ENCODE measurements around the gene ALG1. TPM values are rescaled to one million over a fixed set of nuclear protein-coding genes. Genes with fewer than 3 reads are reported as not detected.

The ALG1 gene
- total RNA-seq, 2 donors from 2014 or later: 27.7 to 51.3 TPM

GRCh38 chr16:5031601-5032000, 40.0 kb upstream of the ALG1 start:
- Histone ChIP-seq H3K27ac (no peak overlapping the region), H3K9me3 (no peaks in the 10 kb centered on the region), H3K4me3 (no peak overlapping the region), H3K4me1 (peaks cover 7% of the 10 kb centered on the region), H3K36me3 (no peaks in the 10 kb centered on the region), H3K9ac (ENCODE audit: low read depth in 2 of 2, low read length in 2 of 2) (no peak overlapping the region), H3K27me3 (no peaks in the 10 kb centered on the region)
- TF ChIP-seq, protein P1, sequence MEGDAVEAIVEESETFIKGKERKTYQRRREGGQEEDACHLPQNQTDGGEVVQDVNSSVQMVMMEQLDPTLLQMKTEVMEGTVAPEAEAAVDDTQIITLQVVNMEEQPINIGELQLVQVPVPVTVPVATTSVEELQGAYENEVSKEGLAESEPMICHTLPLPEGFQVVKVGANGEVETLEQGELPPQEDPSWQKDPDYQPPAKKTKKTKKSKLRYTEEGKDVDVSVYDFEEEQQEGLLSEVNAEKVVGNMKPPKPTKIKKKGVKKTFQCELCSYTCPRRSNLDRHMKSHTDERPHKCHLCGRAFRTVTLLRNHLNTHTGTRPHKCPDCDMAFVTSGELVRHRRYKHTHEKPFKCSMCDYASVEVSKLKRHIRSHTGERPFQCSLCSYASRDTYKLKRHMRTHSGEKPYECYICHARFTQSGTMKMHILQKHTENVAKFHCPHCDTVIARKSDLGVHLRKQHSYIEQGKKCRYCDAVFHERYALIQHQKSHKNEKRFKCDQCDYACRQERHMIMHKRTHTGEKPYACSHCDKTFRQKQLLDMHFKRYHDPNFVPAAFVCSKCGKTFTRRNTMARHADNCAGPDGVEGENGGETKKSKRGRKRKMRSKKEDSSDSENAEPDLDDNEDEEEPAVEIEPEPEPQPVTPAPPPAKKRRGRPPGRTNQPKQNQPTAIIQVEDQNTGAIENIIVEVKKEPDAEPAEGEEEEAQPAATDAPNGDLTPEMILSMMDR (IDR thresholded peaks at IDR 0.05): no peak
- intact Hi-C loops (cut with DNase I): no loop called here
- DNase-seq: no peak

GRCh38 chr16:5032748-5033167, 38.9 kb upstream of the ALG1 start:
- TF ChIP-seq, protein P1 (IDR thresholded peaks at IDR 0.05): no peak
- intact Hi-C loops (cut with DNase I): no loop called here
- no peaks in the 10 kb centered on the region for H3K27me3 ChIP-seq
- H3K4me3 ChIP-seq: peak overlapping the region; percentile 100
- peak; percentile 33 for DNase-seq
- H3K4me1 ChIP-seq: peaks cover 7% of the 10 kb centered on the region
- H3K9ac ChIP-seq (ENCODE audit: low read depth in 2 of 2, low read length in 2 of 2): peak overlapping the region; percentile 76 to 81
- H3K9me3 ChIP-seq: no peaks in the 10 kb centered on the region
- H3K36me3 ChIP-seq: no peaks in the 10 kb centered on the region
- H3K27ac ChIP-seq: peak overlapping the region; percentile 73

DNA sequence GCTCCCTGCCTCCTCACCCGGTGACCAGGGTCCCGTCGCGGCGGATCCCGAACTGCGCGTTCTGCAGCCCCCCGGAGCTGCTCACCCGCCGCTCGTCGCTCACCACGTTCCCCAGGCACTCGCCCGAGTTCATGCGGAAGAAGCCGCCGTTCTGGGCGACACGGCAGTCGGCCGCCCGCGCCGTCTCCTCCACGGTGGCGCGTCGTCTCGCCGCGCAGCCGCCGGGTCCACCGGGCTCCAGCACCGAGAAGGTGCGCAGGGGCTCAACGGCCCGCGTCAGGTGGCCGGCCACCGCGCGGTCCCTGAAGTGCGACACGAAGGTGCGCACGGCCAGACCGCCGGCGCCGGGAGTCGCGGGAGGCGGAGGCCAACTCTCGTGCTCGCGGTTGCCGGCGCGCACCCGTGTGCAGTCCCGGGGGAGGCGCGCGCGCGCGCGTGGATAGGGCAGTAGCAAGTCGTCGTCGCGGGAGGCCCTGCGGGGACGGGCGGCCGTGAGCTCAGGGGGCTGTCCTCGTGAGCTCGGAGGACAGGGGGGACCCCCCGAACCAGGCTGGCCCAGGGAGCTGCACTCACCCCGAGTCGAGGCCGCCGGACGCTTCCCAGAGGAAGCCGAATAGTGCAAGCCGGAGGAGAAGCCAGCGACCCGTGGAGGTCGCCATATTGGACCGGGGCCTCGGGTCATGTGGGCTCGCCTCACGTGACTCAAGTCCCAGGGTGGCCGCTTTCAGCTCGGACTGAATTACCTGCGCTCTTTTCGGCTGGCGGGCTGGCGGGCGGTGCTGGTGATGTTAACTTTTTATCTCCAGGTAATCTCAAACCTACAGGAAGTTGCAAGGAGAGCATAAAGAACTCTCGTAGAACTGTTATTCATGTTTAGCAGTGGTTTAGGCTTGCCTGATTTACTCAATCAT, 38.1 kb upstream of the ALG1 start, which contains the start of gene NAGPA:
Gene NAGPA, minus strand, starts transcription at position 680 of the 911 bp plus-strand sequence. Its CDS starts 21 bp downstream, at position 659.
- TF ChIP-seq, protein P1 (IDR thresholded peaks at IDR 0.05): no peak
- peaks cover 7% of the 10 kb centered on the region for H3K4me1 ChIP-seq

DNA sequence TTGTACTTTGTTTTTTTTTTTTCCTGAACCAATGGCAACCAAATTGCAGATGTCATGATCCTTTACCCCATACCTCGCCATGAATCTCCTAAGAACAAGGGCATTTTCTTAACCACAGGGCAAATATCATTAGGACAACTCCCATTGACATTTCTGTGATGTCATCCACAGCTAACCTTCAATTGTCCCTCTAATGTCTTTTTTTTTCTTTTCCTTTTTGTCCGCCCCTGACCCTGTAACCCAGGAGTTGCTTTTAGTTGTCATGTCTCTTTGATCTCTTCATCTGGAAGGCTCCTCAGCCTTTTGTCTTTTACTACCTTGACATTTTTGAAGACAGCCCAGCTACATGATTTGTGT, 37.5 kb upstream of the ALG1 start:
- intact Hi-C loops (cut with DNase I): no loop called here

More for the DNA sequence above, 38.1 kb upstream of the ALG1 start, which contains the start of gene NAGPA:
- H3K27me3 ChIP-seq: no peaks in the 10 kb centered on the region
- peak within 1 kb of the TSS; percentile 76 to 81 for H3K9ac ChIP-seq (ENCODE audit: low read depth in 2 of 2, low read length in 2 of 2)
- no peaks in the 10 kb centered on the region for H3K36me3 ChIP-seq
- peak within 1 kb of the TSS; percentile 100 for H3K4me3 ChIP-seq
- peak within 1 kb of the TSS; percentile 73 for H3K27ac ChIP-seq
- peak; percentile 95 for DNase-seq
- intact Hi-C loops (cut with DNase I): no loop called here
- H3K9me3 ChIP-seq: no peaks in the 10 kb centered on the region

DNA sequence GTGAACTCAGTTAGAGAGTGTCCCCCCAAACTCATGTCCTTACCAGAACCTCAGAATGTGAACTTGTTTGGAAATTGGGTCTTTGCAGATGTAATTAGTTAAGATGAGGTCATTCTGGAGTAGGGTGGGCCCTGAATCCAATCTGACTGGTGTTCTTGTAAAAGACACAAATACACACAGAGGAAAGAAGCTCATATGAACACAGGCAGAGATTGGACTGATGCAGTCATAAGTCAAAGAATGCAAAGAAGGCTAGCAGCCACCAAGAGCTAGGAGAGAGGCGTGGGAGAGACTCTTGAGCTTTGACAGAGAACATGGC, 35.8 kb upstream of the ALG1 start:
- Histone ChIP-seq H3K27ac (no peak overlapping the region), H3K4me1 (peaks cover 7% of the 10 kb centered on the region), H3K4me3 (no peak overlapping the region), H3K36me3 (no peaks in the 10 kb centered on the region), H3K9ac (ENCODE audit: low read depth in 2 of 2, low read length in 2 of 2) (no peak overlapping the region), H3K9me3 (no peaks in the 10 kb centered on the region), H3K27me3 (no peaks in the 10 kb centered on the region)
- TF ChIP-seq, protein P1 (IDR thresholded peaks at IDR 0.05): no peak
- intact Hi-C loops (cut with DNase I): no loop called here
- no peak for DNase-seq

More for the DNA sequence above, 37.5 kb upstream of the ALG1 start:
- H3K27me3 ChIP-seq: no peaks in the 10 kb centered on the region
- peak overlapping the region; percentile 73 for H3K27ac ChIP-seq
- H3K36me3 ChIP-seq: no peaks in the 10 kb centered on the region
- peak overlapping the region in 1 of 2 donors; percentile 76 for H3K9ac ChIP-seq (ENCODE audit: low read depth in 2 of 2, low read length in 2 of 2)
- no peak for DNase-seq
- H3K9me3 ChIP-seq: no peaks in the 10 kb centered on the region
- peaks cover 7% of the 10 kb centered on the region for H3K4me1 ChIP-seq
- TF ChIP-seq, protein P1 (IDR thresholded peaks at IDR 0.05): no peak
- H3K4me3 ChIP-seq: peak overlapping the region; percentile 100

Data from colonic mucosa (tissue), 4 donors.